ENCODE data around the gene TXNRD2. TPM values are rescaled to one million over a fixed set of nuclear protein-coding genes. Genes with fewer than 3 reads are reported as not detected.

Gene TXNRD2
- total RNA-seq, 1 donor from 2014 or later: 19.7 TPM

DNA sequence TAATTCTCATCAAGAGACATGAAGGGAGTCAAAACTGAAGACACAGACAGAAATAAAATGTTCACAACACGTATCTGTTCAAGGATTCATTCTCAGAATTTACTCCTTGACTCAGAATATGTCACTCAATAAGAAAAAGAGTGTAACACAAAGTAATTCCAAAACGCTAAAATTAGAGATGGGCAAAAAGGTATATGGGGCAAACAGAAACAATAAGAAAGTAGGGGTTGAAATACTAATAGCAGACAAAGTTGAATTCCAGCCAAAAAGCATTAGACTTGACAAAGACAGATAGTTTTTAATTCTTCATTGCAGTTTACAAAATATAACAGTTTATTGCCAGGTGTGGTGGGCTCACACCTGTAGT is 113.6 kb downstream of the TXNRD2 start:
- intact Hi-C loops (cut with micrococcal nuclease): no loop called here

GRCh38 chr22:19827341-19828034 is 114.1 kb downstream of the TXNRD2 start:
- intact Hi-C loops (cut with micrococcal nuclease): no loop called here

- intact Hi-C loops (cut with micrococcal nuclease): no loop called here
Observed at GRCh38 chr22:19826619-19826950, 115.0 kb downstream of the TXNRD2 start.

DNA sequence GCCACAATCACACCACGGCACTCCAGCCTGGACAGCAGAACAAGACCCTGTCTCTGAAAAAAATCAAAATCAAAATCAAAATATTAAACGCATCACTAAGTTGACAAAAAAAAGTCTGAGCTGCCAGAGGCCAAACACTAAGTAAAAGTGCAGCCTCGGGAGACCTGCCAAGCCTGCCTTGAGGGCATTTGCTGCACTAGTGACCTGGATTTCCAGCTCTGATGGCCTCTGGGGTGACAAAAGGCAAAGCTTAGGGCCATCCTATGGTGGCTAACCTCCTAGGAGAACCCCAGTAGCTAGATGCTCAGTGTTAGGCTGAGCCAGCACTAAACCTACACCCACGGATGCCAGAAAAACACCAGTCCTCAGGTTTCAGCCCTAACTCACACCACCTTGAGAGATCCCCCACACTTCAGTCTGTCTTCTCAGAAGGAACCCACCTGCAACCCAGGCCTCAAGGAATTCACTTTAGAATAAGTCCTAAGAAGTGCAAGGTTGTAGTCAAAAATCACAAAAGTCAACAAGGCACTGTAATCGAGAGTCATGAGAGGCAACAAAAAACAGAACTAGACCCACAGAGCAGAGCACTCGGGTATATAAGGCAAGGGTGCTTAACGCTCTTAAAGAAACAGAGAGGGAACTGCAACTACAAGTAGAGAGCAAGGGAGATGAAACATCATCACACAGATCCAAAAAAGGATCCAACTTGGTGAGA is 115.6 kb downstream of the TXNRD2 start:
- intact Hi-C loops (cut with micrococcal nuclease): no loop called here

Other genes starting within 250 kb of the TXNRD2 start
- 0.71 TPM in 1 of 2 replicates, not detected in the other for gene SEPTIN5, start 227.3 kb downstream of the TXNRD2 start, total RNA-seq
- gene GP1BB, start 218.3 kb downstream of the TXNRD2 start, total RNA-seq: not detected in 2 replicates
- gene TBX1, start 181.0 kb downstream of the TXNRD2 start, total RNA-seq: not detected in 2 replicates
- gene GNB1L, start 86.9 kb downstream of the TXNRD2 start, total RNA-seq: 9.9 and 10.5 TPM in 2 replicates
- 14.8 and 16.7 TPM in 2 replicates for gene RTL10, start 86.9 kb downstream of the TXNRD2 start, total RNA-seq
- 87.3 and 94.3 TPM in 2 replicates for gene COMT, start within 50 bp of the TXNRD2 start, total RNA-seq
- gene ARVCF, start 75.0 kb upstream of the TXNRD2 start, total RNA-seq: 1.7 and 3.0 TPM in 2 replicates
- 48.7 and 49.9 TPM in 2 replicates for gene TANGO2, start 79.3 kb upstream of the TXNRD2 start, total RNA-seq
- gene DGCR8, start 138.4 kb upstream of the TXNRD2 start, total RNA-seq: 63.2 and 66.1 TPM in 2 replicates
- 233 and 242 TPM in 2 replicates for gene RANBP1, start 174.3 kb upstream of the TXNRD2 start, total RNA-seq
- 111 and 113 TPM in 2 replicates for gene TRMT2A, start 175.4 kb upstream of the TXNRD2 start, total RNA-seq
- gene ZDHHC8, start 190.0 kb upstream of the TXNRD2 start, total RNA-seq: 55.2 and 61.8 TPM in 2 replicates
- gene CCDC188, start 209.2 kb upstream of the TXNRD2 start, total RNA-seq: 0.41 TPM in 1 of 2 replicates, not detected in the other